Fibroblast of mammary gland (primary cell): Measurements from ENCODE around the gene UBE2L5.
A peak's percentile ranks its signal among the peaks of the same experiment; 100 is the strongest.

ENCODE experiments used
- DNase-seq: peaks from one replicate; pipeline ENCODE4 v3.0.0-alpha.2; 2010; ENCODE audit warnings: low read depth
- H3K4me3 ChIP-seq: 2 replicates; pipeline ENCODE4 v1.5.1; 2011; ENCODE audit warnings: low read depth, mild to moderate bottlenecking, low read length, moderate library complexity; ENCODE audit not compliant: control insufficient read depth
- CTCF ChIP-seq: conservative IDR thresholded peaks from 2 replicates; pipeline ENCODE4 v1.5.1; 2011; ENCODE audit warnings: low read depth, low read length, inconsistent platforms; ENCODE audit not compliant: control insufficient read depth, insufficient read depth

The UBE2L5 gene

GRCh38 chr13:30381049-30381448 is 41.2 kb upstream of the UBE2L5 start:
- DNase-seq: no peak
- H3K4me3 ChIP-seq: no peak overlapping the region
- no peak for TF ChIP-seq CTCF

GRCh38 chr13:30382836-30383525 is 39.3 kb upstream of the UBE2L5 start:
- DNase-seq: no peak
- no peak for TF ChIP-seq CTCF
- no peak overlapping the region for H3K4me3 ChIP-seq

GRCh38 chr13:30388406-30389283 is 33.6 kb upstream of the UBE2L5 start:
- DNase-seq: peak; percentile 83
- no peak for TF ChIP-seq CTCF
- no peak overlapping the region for H3K4me3 ChIP-seq

- DNase-seq: no peak
- no peak overlapping the region for H3K4me3 ChIP-seq
- TF ChIP-seq CTCF: no peak
Measured at GRCh38 chr13:30391956-30392680, 30.2 kb upstream of the UBE2L5 start.

GRCh38 chr13:30392681-30393045 is 29.6 kb upstream of the UBE2L5 start:
- TF ChIP-seq CTCF: no peak
- DNase-seq: no peak
- no peak overlapping the region for H3K4me3 ChIP-seq

- no peak for TF ChIP-seq CTCF
- H3K4me3 ChIP-seq: peak overlapping the region; percentile 65
- DNase-seq: peak; percentile 19
Measured at GRCh38 chr13:30394751-30395191, 27.5 kb upstream of the UBE2L5 start.
